ENCODE results near the gene ADGRB2.

Gene ADGRB2

DNA sequence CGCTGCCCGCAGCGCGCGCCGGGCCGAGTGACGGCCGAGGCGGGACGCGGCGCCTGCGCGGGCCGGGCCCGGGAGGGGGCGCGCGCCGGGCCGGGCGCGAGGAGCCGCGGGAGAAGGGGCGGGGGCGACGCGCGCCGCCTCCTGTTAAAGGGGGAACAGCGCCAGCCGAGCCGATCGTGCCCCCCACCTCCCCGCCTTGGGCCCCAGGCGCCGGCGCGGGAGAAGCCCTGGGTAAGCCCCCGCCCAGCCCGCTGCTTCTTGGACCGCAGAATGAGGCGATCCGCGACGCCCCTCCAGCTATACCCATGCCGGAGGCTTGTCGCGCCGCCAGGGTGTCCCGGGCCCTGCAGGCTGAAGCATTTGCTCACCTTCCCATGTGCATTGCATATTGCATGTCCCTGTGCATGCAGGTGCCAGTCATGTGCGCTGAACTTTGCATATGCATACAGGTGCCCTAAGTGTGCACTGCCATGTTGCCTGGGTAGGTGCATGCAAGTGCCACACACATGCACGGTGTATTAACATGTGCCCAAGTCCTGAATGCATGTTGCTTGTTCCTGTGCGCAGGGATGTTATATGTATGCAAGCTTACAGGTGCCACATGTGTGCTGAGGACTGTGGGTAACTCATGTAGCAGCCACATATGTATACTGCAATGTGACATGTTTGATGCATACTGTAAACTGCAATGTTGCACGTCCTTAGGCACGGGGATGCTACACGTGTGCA, at the start of gene ADGRB2:
Gene ADGRB2, minus strand, starts transcription at position 29 of the 729 bp plus-strand sequence. CDS start 7,119 bp downstream, outside the sequence.
- H2AFZ ChIP-seq (ENCODE audit: low read depth, low read length), result no peak within 1 kb of the TSS

GRCh38 chr1:31812158-31812829, 48.2 kb upstream of the ADGRB2 start:
- Histone ChIP-seq H3K27me3 (ENCODE audit: low read depth, low read length) (no peaks in the 10 kb centered on the region; the same call in 1 of the 2 replicates), H3K36me3 (replicated peaks; ENCODE audit: low read depth, low read length) (no peaks in the 10 kb centered on the region), H3K27ac (ENCODE audit: low read length) (no peak overlapping the region), H2AFZ (ENCODE audit: low read depth, low read length) (no peak overlapping the region), H3K4me1 (ENCODE audit: low read length) (no peaks in the 10 kb centered on the region), H3K4me3 (ENCODE audit: low read length) (no peak overlapping the region), H3K79me2 (ENCODE audit: low read length) (no peaks in the 10 kb centered on the region), H3K9me3 (ENCODE audit: insufficient read depth, low read length) (no peaks in the 10 kb centered on the region), H3K9ac (ENCODE audit: low read length) (no peak overlapping the region), H4K20me1 (ENCODE audit: insufficient read depth, low read length) (no peaks in the 10 kb centered on the region), H3K4me2 (ENCODE audit: low read length) (no peak overlapping the region)
- TF ChIP-seq, protein P1, sequence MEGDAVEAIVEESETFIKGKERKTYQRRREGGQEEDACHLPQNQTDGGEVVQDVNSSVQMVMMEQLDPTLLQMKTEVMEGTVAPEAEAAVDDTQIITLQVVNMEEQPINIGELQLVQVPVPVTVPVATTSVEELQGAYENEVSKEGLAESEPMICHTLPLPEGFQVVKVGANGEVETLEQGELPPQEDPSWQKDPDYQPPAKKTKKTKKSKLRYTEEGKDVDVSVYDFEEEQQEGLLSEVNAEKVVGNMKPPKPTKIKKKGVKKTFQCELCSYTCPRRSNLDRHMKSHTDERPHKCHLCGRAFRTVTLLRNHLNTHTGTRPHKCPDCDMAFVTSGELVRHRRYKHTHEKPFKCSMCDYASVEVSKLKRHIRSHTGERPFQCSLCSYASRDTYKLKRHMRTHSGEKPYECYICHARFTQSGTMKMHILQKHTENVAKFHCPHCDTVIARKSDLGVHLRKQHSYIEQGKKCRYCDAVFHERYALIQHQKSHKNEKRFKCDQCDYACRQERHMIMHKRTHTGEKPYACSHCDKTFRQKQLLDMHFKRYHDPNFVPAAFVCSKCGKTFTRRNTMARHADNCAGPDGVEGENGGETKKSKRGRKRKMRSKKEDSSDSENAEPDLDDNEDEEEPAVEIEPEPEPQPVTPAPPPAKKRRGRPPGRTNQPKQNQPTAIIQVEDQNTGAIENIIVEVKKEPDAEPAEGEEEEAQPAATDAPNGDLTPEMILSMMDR (IDR thresholded peaks at IDR 0.05; ENCODE audit: low read depth, low read length), result no peak

More for the DNA sequence above, at the start of gene ADGRB2:
- Histone ChIP-seq H3K9ac (ENCODE audit: low read length) (peak within 1 kb of the TSS; percentile 77), H3K27me3 (ENCODE audit: low read depth, low read length) (no peaks in the 10 kb centered on the region), H3K4me2 (ENCODE audit: low read length) (peak within 1 kb of the TSS; percentile 97), H3K4me1 (ENCODE audit: low read length) (peaks cover 45% of the 10 kb centered on the region), H3K36me3 (replicated peaks; ENCODE audit: low read depth, low read length) (no peaks in the 10 kb centered on the region), H3K79me2 (ENCODE audit: low read length) (no peaks in the 10 kb centered on the region), H3K4me3 (ENCODE audit: low read length) (peak within 1 kb of the TSS; percentile 96), H4K20me1 (ENCODE audit: insufficient read depth, low read length) (peaks cover 19% of the 10 kb centered on the region), H3K9me3 (ENCODE audit: insufficient read depth, low read length) (no peaks in the 10 kb centered on the region), H3K27ac (ENCODE audit: low read length) (no peak within 1 kb of the TSS)
- TF ChIP-seq, protein P1 (IDR thresholded peaks at IDR 0.05; ENCODE audit: low read depth, low read length), result no peak
- no peak for TF ChIP-seq EZH2phosphoT487 (IDR thresholded peaks at IDR 0.05; ENCODE audit: low read depth)

DNA sequence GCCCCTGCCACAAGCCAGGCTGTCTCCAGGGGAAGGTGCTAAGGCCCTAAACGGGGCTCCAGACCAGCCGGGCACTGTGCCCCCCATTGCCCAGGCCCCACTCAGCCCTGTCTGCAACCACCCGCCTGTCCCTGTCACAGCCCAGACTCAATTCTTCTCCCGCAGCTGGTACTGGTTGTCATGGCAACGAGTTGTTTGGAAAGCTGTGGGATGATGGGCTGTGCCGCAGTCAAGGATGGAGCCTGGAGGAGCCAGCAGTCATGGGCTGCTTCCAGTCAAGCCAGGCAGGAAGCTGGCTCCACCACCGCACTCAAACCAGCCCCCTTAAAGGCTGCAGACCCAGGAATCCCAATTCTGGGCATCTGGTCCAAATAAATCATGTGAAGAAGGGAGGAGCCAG, 47.5 kb upstream of the ADGRB2 start:
- Histone ChIP-seq H3K9me3 (ENCODE audit: insufficient read depth, low read length) (no peaks in the 10 kb centered on the region), H4K20me1 (ENCODE audit: insufficient read depth, low read length) (no peaks in the 10 kb centered on the region), H2AFZ (ENCODE audit: low read depth, low read length) (no peak overlapping the region), H3K4me2 (ENCODE audit: low read length) (no peak overlapping the region), H3K4me1 (ENCODE audit: low read length) (no peaks in the 10 kb centered on the region), H3K9ac (ENCODE audit: low read length) (no peak overlapping the region), H3K36me3 (replicated peaks; ENCODE audit: low read depth, low read length) (no peaks in the 10 kb centered on the region), H3K27me3 (ENCODE audit: low read depth, low read length) (no peaks in the 10 kb centered on the region; the same call in 1 of the 2 replicates), H3K4me3 (ENCODE audit: low read length) (no peak overlapping the region), H3K27ac (ENCODE audit: low read length) (no peak overlapping the region), H3K79me2 (ENCODE audit: low read length) (no peaks in the 10 kb centered on the region)
- TF ChIP-seq, protein P1 (IDR thresholded peaks at IDR 0.05; ENCODE audit: low read depth, low read length), result no peak
- no peak for TF ChIP-seq EZH2phosphoT487 (IDR thresholded peaks at IDR 0.05; ENCODE audit: low read depth)

GRCh38 chr1:31809698-31810097, 45.6 kb upstream of the ADGRB2 start:
- no peak overlapping the region for H2AFZ ChIP-seq (ENCODE audit: low read depth, low read length)
- H3K9me3 ChIP-seq (ENCODE audit: insufficient read depth, low read length), result no peaks in the 10 kb centered on the region
- no peaks in the 10 kb centered on the region; the same call in 1 of the 2 replicates for H3K27me3 ChIP-seq (ENCODE audit: low read depth, low read length)
- H3K79me2 ChIP-seq (ENCODE audit: low read length), result no peaks in the 10 kb centered on the region
- TF ChIP-seq, protein P1 (IDR thresholded peaks at IDR 0.05; ENCODE audit: low read depth, low read length), result no peak
- TF ChIP-seq EZH2phosphoT487 (IDR thresholded peaks at IDR 0.05; ENCODE audit: low read depth), result no peak
- no peak overlapping the region for H3K4me2 ChIP-seq (ENCODE audit: low read length)
- H3K9ac ChIP-seq (ENCODE audit: low read length), result no peak overlapping the region
- H3K4me3 ChIP-seq (ENCODE audit: low read length), result no peak overlapping the region
- H3K4me1 ChIP-seq (ENCODE audit: low read length), result no peaks in the 10 kb centered on the region
- H4K20me1 ChIP-seq (ENCODE audit: insufficient read depth, low read length), result no peaks in the 10 kb centered on the region
- H3K36me3 ChIP-seq (replicated peaks; ENCODE audit: low read depth, low read length), result no peaks in the 10 kb centered on the region
- H3K27ac ChIP-seq (ENCODE audit: low read length), result no peak overlapping the region

Data from OCI-LY3 (cell line).